Measurements from ENCODE around the gene INSM1. TPM values are rescaled to one million over a fixed set of nuclear protein-coding genes. Genes with fewer than 3 reads are reported as not detected.

The INSM1 gene
- total and polyA plus RNA-seq, 2 donors (not counting 3 experiments of a cell fraction or from before 2014, with no cell fraction given), result not detected

DNA sequence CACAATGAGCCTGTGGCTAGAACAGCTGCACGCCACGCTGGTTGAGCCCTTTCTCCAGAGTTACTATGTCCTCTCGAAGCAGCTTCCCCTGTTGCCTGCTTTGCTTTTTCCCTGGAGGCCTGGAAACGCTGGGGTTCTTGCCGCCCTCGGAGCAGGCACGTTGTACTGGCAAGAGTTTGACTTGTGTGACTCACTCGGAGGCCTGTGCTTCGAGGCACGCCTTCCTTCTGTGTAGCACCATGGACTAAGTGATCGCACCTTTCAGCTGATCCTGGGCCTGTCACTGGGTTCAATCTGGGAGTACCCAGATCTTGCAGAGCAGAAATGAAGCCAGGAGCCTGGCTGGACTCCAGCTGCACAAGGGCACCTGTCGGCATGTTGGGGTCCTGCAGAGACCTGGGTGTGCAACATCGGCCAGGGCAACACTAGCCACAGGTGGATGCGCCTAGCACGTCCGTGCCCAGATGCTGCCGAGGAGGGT is 5.2 kb downstream of the INSM1 start:
- no peak overlapping the region for H3K4me3 ChIP-seq (replicated peaks in 1 of 3; ENCODE audit: insufficient read depth in 1 of 3, low read depth in 1 of 3, low read length in 3 of 3)
- dilution Hi-C loops (cut with MboI; ENCODE audit: extremely low pct_ligation_motif_present, low sequenced_read_pairs), result loop anchor here (10.0 kb wide), 1 partner anchor 142 kb away; no protein-coding TSS in a partner anchor
- H3K9me3 ChIP-seq (replicated peaks; ENCODE audit: control insufficient read depth, insufficient read depth, low read length), result no peaks in the 10 kb centered on the region
- no peaks in the 10 kb centered on the region for H3K36me3 ChIP-seq (ENCODE audit: control insufficient read depth in 2 of 2, extremely low read depth in 1 of 2, insufficient read depth in 2 of 2, low read length in 2 of 2)
- H3K9me1 ChIP-seq (replicated peaks; ENCODE audit: control insufficient read depth, extremely low read depth, insufficient read depth, low read length), result no peaks in the 10 kb centered on the region
- ChIA-PET POLR2A (no interaction called here), CTCF (no interaction called here)
- H3K27ac ChIP-seq (ENCODE audit: insufficient read depth, low read depth, low read length), result no peak overlapping the region
- no peak overlapping the region for H3K9ac ChIP-seq (replicated peaks; ENCODE audit: extremely low read depth, insufficient read depth, low read length)
- no TSS peak for BruUV-seq (replicated peaks)
- intact Hi-C loops (cut with micrococcal nuclease), result no loop called here
- H2AFZ ChIP-seq (ENCODE audit: low read depth, low read length), result no peak overlapping the region
- H4K20me1 ChIP-seq (replicated peaks; ENCODE audit: control insufficient read depth, extremely low read depth, insufficient read depth, low read length), result no peaks in the 10 kb centered on the region
- H3K4me1 ChIP-seq (ENCODE audit: control insufficient read depth, extremely low read depth, insufficient read depth, low read length), result no peaks in the 10 kb centered on the region
- FAIRE-seq (no peak), DNase-seq (ENCODE audit: low read depth, low spot score) (no peak)
- H3K27me3 ChIP-seq (ENCODE audit: control insufficient read depth in 2 of 2, insufficient read depth in 2 of 2, low read length in 2 of 2), result peaks cover 59 to 75% of the 10 kb centered on the region in 2 experiments
- no peak overlapping the region for H3K4me2 ChIP-seq (ENCODE audit: insufficient read depth, low read length)
- no peaks in the 10 kb centered on the region for H3K79me2 ChIP-seq (ENCODE audit: control insufficient read depth, insufficient read depth, low read length)
- TF ChIP-seq POLR2A (IDR thresholded peaks at IDR 0.05; ENCODE audit: low read depth, low read length) (no peak), FOS (IDR thresholded peaks at IDR 0.05; ENCODE audit: borderline replicate concordance, insufficient read depth, low read length) (no peak), JUN (IDR thresholded peaks at IDR 0.05; ENCODE audit: borderline replicate concordance, insufficient read depth, insufficient read length, low read depth) (no peak), EZH2 (IDR thresholded peaks at IDR 0.05; ENCODE audit: borderline replicate concordance, low read depth, low read length, severe bottlenecking) (no peak), POLR2AphosphoS5 (IDR thresholded peaks at IDR 0.05; ENCODE audit: insufficient read depth, low read depth, low read length) (no peak), MYC (IDR thresholded peaks at IDR 0.05; ENCODE audit: low read depth, low read length) (no peak), GATA2 (IDR thresholded peaks at IDR 0.05; ENCODE audit: insufficient read depth, insufficient read length, low read depth, low read length) (no peak)
- TF ChIP-seq, protein P1, sequence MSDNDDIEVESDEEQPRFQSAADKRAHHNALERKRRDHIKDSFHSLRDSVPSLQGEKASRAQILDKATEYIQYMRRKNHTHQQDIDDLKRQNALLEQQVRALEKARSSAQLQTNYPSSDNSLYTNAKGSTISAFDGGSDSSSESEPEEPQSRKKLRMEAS (IDR thresholded peaks at IDR 0.05; ENCODE audit: insufficient read depth, insufficient read length), result no peak
- TF ChIP-seq, protein P2, sequence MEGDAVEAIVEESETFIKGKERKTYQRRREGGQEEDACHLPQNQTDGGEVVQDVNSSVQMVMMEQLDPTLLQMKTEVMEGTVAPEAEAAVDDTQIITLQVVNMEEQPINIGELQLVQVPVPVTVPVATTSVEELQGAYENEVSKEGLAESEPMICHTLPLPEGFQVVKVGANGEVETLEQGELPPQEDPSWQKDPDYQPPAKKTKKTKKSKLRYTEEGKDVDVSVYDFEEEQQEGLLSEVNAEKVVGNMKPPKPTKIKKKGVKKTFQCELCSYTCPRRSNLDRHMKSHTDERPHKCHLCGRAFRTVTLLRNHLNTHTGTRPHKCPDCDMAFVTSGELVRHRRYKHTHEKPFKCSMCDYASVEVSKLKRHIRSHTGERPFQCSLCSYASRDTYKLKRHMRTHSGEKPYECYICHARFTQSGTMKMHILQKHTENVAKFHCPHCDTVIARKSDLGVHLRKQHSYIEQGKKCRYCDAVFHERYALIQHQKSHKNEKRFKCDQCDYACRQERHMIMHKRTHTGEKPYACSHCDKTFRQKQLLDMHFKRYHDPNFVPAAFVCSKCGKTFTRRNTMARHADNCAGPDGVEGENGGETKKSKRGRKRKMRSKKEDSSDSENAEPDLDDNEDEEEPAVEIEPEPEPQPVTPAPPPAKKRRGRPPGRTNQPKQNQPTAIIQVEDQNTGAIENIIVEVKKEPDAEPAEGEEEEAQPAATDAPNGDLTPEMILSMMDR (IDR thresholded peaks at IDR 0.05; ENCODE audit: extremely low read depth in 1 of 2, insufficient read depth in 1 of 2, low read depth in 1 of 2, low read length in 2 of 2), result no peak

Measured in endothelial cell of umbilical vein (primary cell).